Measurements from ENCODE around the gene EGFLAM. TPM values are rescaled to one million over a fixed set of nuclear protein-coding genes. Genes with fewer than 3 reads are reported as not detected.

Gene EGFLAM
- total RNA-seq, 1 donor from 2014 or later, result 0.13 TPM

DNA sequence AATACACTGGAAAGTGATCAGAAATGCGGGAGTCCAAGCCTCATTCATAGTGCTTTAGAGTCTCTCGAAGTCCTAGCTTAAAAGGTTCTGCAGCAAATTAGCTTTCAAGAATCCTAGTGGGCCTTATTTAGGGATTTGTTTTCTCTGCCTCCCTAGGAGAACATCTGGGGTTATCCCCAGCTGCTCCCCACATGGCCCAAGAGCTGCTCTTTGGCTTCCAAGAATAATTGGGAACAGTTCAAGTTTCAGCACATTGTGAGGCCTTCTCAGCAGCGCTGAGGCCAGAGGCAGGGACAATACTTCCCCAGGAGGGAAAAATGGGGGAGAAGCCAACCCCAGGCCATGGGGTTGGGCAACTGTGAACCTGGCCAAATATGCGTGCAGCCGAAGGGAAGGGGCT, 189.4 kb downstream of the EGFLAM start:
- no peak for DNase-seq (ENCODE audit: low read depth in 2 of 2)

DNA sequence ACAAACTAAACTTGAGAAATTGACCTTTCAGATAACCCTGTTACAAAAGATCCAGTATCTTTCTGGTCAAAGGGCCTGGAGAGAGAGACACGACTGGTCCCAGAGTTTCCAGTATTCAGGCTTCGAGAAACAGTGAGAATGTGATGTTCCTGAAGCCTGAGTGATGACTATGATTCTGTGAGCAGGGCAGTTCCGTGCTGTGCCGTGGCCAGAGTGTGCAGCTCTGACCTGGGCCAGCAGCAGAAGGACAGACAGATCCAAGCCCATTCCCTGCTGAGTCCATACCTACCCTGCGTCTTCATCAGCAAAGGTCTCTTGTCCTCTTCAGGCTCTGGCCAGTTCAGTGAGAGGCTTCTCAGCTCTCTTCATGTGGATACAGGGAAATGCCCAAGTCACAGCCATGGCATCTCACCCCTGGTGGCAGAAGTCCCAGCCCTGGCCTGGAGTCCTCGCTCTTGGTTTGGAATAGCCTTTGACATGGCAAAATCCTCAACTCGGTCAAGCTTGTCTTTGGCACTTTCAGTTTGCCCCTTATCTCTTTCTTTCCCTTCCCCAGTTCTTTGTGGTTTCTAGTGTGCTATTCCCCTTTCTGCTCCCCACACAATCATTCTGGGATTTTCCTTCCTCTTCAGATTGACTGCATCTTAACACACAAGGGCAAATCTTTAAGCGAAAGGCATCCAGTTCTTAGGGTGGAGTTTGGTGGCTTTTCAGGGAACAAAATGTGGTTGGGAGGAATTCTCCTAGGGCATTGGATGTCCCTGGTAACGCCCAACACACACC, 190.4 kb downstream of the EGFLAM start:
- DNase-seq (ENCODE audit: low read depth in 2 of 2), result no peak

DNA sequence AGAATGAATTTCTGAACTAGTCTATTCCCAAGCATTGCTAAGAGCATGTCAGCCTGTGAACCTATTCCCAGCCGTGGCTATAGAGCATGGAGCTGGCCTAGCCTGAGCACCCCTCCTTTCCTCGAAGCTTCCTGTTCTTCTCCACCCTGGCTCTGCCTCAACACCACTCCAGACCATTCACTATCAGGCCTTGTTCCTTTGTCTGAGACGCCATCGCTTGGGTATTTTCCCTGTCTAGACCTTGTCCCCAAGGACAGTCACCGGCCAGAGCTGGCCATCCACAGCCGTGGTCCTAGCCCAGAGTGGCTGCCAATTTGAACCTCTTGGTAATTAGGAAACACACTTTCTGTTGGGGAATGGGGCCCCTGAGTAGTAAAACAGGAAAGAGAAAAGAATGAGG, 192.3 kb downstream of the EGFLAM start:
- no peak for DNase-seq (ENCODE audit: low read depth in 2 of 2)

DNA sequence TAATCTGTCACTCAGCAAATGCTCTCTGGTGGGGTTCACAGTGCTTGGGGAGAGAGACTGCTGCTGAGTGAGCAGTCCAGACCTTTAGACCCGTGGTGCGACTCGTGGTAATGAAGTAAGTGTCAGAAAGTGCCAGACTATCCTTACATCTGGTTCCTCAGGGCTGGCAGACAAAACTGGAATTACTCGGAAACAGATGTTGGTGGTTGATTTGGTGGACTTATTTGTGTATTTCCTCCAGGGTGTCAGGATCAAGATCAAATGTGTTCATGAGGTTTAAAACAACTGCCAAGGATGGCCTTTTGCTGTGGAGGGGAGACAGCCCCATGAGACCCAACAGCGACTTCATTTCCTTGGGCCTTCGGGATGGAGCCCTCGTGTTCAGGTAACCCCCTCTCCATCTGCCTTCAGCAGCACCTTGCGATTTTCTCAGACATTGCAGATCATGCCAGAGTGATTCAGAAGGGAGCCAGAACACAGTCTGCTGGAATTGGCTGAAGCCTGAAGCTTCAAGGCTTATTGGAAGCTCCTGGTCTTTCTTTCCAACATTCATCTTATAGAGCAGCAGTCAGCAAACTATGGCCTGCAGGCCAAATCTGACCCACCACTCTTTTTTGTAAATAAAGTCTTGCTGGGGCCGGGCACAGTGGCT, 192.8 kb downstream of the EGFLAM start:
- DNase-seq (ENCODE audit: low read depth in 2 of 2), result no peak

DNA sequence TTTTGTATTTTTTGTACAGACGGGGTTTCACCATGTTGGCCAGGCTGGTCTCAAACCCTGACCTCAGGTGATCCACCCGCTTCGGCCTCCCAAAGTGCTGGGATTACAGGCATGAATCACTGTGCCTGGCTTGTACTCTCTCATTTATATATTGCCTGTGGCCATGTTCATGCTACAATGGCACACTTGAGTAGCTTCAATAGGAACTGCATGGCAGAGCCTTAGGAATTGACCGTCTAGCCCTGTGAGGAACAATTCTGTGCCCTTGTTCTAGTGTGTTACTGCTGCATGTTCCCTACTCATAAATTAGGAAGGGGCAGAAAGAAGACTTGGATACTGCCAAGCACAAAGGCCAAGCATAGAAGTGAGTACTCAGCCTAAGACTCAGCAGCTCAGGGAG, 193.8 kb downstream of the EGFLAM start:
- no peak for DNase-seq (ENCODE audit: low read depth in 2 of 2)

DNA sequence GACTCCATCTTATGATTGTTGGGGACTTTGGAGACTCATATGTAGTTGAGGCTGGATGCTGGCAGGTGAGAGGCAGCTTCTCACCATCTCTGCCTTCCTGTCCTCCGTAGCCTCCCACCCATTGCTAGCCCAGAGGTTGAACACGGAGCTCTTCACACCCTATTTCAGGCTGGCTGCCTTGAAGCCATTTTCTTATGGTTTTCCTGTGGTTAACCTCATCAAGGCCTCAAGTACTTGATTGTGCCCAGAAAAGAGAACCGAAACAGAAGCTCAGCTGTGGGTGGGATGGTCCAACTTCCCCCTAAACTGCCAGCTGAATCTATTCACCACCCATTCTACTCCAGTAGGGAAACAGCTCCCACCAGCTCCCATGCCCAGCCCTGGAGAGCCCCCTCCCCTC, 195.1 kb downstream of the EGFLAM start:
- no peak for DNase-seq (ENCODE audit: low read depth in 2 of 2)

DNA sequence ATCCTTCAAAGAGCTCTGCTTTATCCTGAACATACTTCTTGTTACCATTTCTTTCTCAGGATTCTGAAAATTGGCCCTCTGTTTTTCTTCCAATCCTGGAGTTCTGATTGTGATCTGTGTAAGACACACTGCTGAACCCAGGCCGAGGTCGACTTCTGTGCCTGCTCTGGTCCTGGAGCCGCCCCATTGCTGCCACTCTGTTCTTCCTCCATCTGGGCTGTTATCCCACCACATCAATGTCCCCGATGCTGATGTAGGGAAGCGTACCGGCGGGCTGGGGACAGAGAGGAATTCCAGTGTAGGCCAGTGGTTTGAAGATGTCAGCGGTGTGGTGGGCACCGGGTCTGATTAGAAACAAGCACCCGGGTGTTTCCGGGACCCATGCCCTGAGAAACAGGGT, 195.6 kb downstream of the EGFLAM start:
- no peak for DNase-seq (ENCODE audit: low read depth in 2 of 2)

DNA sequence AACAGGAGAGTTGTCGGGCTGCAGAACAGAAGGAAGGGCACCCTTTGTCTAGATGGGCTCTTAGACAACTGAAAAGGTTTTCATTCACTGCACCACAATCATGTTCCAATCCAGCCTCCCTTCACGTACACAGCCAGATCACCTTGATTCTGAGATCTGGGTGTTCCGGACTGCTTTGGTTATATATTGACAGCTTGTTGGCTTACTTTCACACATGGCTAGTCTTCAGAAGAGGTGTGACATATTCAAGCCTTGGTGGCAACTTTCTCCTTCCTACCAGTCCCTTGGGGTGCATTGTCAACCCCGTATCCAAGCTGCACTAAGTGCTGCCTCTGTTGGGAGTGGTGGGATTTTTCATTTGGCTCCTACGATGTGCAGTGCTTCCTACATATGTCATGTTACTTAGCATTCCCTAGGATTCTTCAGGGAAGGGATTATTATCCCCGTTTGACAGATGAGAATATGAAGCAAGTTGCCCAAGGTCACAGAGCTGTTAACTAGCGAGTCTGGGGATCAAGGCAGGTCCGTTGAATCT, 197.5 kb downstream of the EGFLAM start:
- DNase-seq (ENCODE audit: low read depth in 2 of 2), result no peak

DNA sequence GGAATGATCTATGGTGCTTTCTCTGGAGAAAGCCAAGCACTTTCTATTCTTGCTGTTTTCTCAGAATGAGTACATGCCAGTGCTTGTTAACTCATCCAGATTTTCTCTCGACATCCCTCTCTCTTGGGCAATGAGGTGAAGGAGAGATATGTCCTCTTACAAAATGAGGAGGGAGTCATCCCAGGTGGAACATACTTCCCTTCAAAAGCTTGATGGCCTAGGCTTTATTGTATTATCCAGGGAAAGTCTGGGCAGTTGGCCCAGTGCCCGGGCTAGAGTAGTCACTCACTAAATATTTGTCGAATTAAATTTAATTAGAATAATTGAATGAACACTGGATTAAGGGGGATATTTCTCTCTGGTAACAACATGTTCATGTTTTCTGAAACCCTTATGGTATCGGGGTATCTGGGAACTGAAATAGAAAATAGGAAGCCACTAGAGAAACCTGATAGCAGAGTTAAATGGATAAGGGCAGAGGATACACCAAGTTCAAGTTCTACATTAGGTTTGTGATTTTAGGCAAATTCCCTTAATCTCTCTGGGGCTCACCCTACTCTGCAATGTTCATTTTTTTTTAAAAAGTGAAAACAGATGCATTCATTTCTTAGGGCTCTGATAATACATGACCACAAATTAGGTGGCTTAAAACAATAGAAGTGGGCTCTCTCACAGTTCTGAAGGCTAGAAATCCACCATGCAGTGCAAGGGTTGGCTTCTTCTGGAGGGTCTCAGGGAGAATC, 198.5 kb downstream of the EGFLAM start:
- DNase-seq (ENCODE audit: low read depth in 2 of 2), result no peak

DNA sequence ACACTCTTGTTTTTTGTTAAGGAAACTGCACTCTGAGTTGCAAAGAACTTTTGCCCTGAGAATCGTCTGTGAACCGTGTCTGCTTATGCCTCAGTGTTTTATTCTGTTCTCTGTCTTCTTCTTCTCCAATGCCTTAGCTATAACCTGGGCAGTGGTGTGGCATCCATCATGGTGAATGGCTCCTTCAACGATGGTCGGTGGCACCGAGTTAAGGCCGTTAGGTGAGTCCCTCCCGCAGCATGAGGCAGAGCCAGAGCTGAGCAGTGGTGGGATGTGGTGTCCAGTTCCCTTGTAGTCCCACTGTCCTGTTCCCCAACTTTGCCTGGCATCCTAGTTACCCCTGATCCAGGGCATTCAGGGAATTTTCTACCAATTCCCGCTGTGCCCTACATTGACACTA, 199.8 kb downstream of the EGFLAM start:
- DNase-seq (ENCODE audit: low read depth in 2 of 2), result no peak

DNA sequence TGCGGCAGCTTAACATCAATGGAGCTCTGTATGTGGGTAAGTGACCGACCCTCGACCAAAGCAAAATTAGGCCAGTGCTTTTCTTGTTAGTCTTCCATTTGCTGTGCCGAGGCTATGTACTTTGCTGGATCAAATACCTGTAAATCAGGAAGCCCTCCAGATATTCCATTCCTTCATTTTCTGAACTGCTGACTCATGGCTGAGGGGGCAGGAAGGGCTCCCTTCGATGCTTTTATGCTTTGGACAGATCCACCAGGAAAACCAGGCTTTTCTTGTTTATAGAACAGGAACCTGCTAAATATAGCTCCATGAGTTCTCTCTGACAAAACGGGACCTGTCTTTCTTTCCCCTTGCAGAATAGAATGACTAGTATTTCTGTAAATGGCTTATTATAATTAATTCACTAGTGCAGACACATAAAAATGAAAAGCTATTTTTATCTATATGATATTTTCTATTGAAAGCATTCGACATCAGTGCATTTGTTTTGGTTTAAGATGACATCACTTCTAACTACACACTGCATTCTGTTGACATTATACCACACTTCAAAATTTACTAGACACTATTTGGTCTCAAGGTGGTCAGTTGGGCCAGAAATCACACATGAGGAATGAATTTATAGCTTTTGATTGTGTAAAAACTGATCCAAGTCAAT, 204.7 kb downstream of the EGFLAM start:
- DNase-seq (ENCODE audit: low read depth in 2 of 2), result peak in 1 of 2 donors; percentile 81

DNA sequence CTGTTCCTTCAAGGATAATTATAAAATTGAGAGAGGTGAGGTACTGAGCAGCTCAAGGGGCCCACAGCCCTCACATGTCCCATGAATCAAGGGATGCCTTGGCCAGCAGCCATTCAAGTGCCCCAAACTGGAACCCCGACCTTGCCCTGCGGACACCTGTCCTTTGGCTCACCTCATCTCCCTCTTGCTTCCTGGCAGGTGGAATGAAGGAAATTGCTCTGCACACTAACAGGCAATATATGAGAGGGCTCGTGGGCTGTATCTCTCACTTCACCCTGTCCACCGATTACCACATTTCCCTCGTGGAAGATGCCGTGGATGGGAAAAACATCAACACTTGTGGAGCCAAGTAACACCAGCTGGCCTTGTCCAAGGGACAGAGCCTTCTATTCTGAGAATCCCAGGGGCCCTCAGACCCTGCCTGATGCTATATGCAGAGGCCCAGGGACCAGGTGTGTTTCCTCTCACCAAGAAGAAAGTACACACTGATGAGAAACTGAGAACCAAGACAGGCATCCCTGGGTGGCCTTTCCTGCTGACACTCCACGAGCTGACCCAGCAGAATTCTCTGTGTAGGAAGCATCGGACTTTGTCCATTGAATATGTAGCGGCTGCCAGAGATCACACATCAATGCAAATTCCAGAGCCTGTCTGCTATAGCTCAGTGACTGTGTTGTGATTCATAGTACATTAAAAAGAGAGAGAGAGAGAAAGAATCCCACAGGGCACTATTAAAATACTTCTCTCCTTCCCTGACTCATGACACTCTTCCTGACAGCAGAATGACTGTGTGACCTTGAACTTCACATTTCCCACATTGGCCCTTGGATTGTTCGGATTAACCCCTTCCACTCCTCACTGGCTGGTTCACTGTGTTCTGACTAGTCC, 205.5 kb downstream of the EGFLAM start:
- DNase-seq (ENCODE audit: low read depth in 2 of 2), result peak; percentile 90 to 94

DNA sequence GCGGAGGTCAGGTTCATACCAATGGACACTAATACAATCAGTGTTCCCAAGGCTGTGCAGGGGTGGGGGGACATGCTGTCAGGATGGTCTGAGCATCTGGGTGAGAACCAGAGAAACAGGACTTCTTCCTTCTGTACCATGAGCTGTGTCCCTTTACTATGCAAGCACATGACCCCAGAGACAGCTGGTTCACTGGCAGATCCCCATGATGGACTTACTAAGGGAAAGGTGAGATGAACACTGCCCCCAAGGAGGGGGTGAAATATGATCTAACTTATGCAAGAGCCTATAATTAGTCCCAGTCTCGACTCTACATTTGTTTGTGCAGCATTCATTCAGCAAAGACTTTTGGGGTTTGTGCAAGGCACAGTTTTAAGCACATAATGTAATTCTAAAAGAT, 206.7 kb downstream of the EGFLAM start:
- DNase-seq (ENCODE audit: low read depth in 2 of 2), result no peak

DNA sequence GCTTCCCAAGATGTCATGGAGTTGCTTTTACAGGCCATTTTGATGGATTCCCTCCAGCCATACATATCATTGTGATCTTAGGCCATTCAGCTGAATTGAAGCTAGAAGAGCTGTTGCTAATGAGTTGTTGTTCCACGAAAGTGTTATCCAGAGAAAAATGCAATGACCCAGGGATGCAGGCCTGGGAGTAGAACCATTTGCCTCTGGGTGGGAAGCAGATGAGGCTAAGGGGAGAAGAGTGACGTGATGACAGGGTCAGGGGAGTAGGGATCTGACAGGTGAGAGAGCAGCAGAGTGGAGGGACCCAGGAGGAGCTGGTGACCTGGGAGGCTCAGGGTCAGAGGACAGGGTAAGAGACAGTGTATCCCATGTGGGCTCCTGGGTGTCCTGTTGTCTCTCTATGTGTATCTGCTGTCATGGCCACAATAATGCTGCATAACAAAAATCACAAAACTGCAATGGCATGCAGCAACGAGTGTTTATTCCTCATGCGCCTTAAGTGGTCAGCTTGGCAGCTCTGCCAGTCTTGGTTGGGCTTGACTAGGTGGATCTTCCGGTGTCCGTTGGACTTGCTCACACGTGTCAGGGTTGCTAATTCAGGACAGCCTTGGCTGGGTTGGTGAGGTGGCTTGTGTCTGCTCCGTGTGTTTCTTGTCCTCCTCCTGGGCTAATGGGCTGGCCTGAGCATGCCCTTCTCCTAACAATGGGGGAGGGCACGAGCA, 207.5 kb downstream of the EGFLAM start:
- peak in 1 of 2 donors; percentile 43 for DNase-seq (ENCODE audit: low read depth in 2 of 2)

DNA sequence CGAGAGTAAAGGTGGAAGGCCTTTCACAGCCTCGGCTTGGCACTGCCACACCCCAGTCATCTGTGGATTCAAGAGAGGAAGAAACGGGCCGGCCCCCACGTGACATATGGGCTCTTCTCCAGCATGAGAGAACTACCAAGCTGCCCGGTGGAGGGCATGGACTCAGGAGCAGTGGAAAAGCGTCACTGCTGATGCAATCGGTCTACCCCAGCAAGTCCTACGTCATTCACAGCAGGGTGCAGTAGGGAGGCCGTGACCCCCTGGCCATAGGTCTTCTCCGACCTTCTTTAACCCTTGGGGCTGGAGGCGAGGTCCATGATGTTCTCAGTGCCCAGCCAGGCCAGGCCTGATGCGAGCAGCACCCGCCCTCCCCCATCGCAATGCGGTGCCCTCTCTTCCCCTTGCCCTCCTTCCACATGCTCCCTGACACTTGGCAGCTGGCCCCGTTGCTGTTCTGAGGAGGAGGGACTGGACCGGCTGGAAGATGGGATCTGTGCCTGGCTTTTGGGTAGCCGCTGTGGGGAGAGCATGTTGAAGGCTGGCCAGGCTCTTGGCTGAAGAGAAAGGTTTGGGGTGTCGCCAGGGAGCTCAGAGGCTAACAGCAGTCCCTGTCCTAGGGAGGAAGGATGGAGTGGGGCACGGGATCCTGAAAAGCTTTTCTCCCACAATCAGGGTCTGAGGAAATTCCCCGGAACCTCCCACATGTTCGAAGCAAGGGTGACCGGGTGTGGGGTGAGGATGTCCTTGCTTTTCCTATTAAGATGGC, 208.2 kb downstream of the EGFLAM start:
- peak; percentile 72 to 73 for DNase-seq (ENCODE audit: low read depth in 2 of 2)

DNA sequence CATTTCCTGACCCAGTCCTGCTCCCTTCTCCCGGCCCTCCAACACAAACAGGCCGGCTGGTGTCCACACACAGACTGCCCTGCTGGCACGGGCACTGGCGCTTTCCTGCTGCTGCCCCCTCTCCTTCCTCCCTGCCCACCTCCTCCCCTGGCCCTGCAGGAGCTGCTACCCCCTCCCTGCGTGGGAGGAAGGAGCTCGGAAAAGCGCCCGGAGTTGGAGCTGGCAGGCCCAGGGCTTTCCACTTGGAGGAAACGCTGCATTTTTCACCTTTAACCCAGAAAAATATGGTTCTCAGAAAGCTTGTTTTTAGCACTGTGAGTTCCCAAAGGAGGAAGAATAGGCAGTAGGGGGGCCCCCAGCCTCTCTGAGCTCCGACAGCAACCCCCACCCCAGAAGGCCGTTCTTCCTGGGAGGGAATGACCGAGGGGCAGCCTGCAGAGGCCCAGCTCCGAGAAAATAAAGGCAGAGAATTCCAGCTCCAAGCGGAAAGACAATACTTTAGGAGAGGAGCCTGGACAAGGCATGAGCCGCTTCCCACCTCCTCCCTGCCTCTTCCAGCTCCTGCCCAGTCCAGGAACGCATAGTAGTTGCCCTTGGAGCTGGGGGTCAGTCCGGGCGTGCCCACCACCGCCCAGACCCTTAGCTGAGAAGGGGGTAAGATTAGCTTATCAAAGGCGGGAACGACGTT, 209.1 kb downstream of the EGFLAM start:
- DNase-seq (ENCODE audit: low read depth in 2 of 2), result peak; percentile 52 to 89

DNA sequence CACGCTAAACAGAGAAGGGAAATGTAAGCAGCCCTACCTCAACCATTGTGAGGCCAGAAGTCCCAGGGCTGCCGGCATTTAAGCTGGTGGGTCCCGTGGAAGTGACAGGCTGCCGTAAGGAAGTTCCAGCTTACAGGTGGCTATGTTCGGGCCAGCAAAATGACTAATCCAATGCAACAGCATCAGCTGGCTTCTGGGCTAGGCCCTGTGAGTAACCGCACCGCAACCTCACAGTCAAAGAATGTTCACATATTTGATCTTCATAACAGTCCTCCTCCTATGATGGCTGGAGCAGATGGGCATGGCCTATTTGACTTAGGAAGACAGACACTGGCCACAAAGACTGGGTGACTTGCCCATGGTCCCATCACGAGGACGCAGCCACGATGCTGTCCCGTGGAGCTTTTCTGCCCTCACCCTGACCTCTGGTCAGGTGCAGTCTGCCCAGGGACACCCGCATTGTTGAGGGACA, 209.9 kb downstream of the EGFLAM start:
- peak; percentile 71 to 94 for DNase-seq (ENCODE audit: low read depth in 2 of 2)

DNA sequence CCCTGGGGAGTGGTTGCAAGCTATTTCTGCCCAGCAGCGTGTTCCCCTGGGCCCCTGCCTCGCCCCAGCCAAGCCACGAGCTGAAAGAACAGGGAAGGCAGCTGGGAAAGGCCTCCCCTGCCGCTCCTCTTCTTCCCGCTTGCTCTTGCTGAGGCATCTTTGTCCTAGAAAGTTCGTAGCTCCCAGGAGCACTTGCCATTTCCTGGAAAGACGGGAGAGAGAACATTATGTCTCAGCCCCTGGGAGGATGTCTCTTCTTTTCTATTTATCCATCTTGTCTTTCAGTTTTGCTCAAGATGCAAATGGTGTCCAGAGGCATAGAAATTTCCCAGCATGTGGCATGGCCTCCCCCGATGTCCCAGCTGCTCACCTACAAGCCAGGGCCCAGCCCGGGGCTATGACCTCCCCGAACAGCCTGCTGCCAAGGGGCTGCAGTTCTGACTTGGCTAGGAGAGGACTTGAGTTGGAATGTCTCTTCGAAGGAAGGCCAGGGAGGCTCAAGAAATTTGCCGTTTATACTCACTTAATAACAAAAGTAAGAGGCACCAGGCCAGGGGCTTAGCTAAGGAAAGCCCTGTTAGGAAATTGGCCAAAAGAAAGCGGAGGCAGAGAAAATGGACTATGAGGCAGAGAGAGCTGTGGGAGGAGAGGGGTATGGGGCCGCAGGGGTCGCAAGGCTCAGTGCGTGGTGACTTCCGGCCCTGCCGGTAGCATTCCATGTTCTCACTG, 210.8 kb downstream of the EGFLAM start:
- DNase-seq (ENCODE audit: low read depth in 2 of 2), result no peak
